DND-41 (cell line): ENCODE data around the gene WDR62.

ENCODE experiments used
- ATAC-seq: fragments of 200-7000 bp; cut with Tn5 transposase; 3 replicates; pipeline ENCODE4 v1.9.1; 2021; ENCODE audit warnings: low read depth; ENCODE audit not compliant: insufficient read depth
- DNase-seq: peaks from one replicate; pipeline ENCODE4 v3.0.0-alpha.2; 2020
- H2AFZ ChIP-seq: 2 replicates; pipeline ENCODE4 v1.6.0; 2012; ENCODE audit warnings: low read depth, low read length
- H3K27ac ChIP-seq: 2 replicates; pipeline ENCODE4 v1.5.1; 2012; ENCODE audit warnings: low read length, inconsistent platforms
- H3K27me3 ChIP-seq: fragments of 200-600 bp; sonication (generic); 2 replicates; pipeline ENCODE4 v1.6.0; 2012; ENCODE audit warnings: low read length, mild to moderate bottlenecking, inconsistent platforms; ENCODE audit not compliant: insufficient read depth, poor library complexity
- H3K36me3 ChIP-seq: 2 replicates; pipeline ENCODE4 v1.5.1; 2012; ENCODE audit warnings: low read length, inconsistent platforms; ENCODE audit not compliant: insufficient read depth
- H3K4me1 ChIP-seq: 2 replicates; pipeline ENCODE4 v1.5.1; 2012; ENCODE audit warnings: mild to moderate bottlenecking, low read length; ENCODE audit not compliant: insufficient read depth
- H3K4me2 ChIP-seq: 2 replicates; pipeline ENCODE4 v1.6.0; 2012; ENCODE audit warnings: mild to moderate bottlenecking, moderate library complexity, low read length, inconsistent platforms; ENCODE audit not compliant: insufficient read depth
- H3K4me3 ChIP-seq, 2 experiments: fragments of 200-600 bp in 1 of 2; shearing (Covaris generic) in 1 of 2; 2 replicates each; pipeline ENCODE4 v1.5.1; 2012 to 2016; ENCODE audit warnings: inconsistent platforms in 2 of 2, low read length in 2 of 2, mild to moderate bottlenecking in 2 of 2, low read depth in 1 of 2, moderate library complexity in 1 of 2
- H3K79me2 ChIP-seq: 2 replicates; pipeline ENCODE4 v1.6.0; 2012; ENCODE audit warnings: low read length, inconsistent platforms; ENCODE audit not compliant: insufficient read depth
- H3K9ac ChIP-seq: 2 replicates; pipeline ENCODE4 v1.6.0; 2012; ENCODE audit warnings: low read depth, mild to moderate bottlenecking, inconsistent platforms, low read length, moderate library complexity
- H3K9me3 ChIP-seq: 2 replicates; pipeline ENCODE4 v1.5.1; 2012; ENCODE audit warnings: low read length, moderate library complexity, mild to moderate bottlenecking, inconsistent platforms; ENCODE audit not compliant: insufficient read depth, severe bottlenecking
- H4K20me1 ChIP-seq: 2 replicates; pipeline ENCODE4 v1.6.0; 2012; ENCODE audit warnings: low read length; ENCODE audit not compliant: insufficient read depth
- CTCF ChIP-seq: IDR thresholded peaks from 2 replicates; pipeline ENCODE4 v1.5.1; 2012; ENCODE audit warnings: borderline replicate concordance, low read length, moderate library complexity, mild to moderate bottlenecking; ENCODE audit not compliant: poor library complexity, severe bottlenecking; ENCODE audit errors: extremely low read depth
- EZH2 ChIP-seq: IDR thresholded peaks from 3 replicates; pipeline ENCODE4 v1.6.1; 2012; ENCODE audit warnings: borderline replicate concordance, low read depth, mild to moderate bottlenecking, moderate library complexity, low read length, inconsistent platforms; ENCODE audit not compliant: severe bottlenecking

Gene WDR62

DNA sequence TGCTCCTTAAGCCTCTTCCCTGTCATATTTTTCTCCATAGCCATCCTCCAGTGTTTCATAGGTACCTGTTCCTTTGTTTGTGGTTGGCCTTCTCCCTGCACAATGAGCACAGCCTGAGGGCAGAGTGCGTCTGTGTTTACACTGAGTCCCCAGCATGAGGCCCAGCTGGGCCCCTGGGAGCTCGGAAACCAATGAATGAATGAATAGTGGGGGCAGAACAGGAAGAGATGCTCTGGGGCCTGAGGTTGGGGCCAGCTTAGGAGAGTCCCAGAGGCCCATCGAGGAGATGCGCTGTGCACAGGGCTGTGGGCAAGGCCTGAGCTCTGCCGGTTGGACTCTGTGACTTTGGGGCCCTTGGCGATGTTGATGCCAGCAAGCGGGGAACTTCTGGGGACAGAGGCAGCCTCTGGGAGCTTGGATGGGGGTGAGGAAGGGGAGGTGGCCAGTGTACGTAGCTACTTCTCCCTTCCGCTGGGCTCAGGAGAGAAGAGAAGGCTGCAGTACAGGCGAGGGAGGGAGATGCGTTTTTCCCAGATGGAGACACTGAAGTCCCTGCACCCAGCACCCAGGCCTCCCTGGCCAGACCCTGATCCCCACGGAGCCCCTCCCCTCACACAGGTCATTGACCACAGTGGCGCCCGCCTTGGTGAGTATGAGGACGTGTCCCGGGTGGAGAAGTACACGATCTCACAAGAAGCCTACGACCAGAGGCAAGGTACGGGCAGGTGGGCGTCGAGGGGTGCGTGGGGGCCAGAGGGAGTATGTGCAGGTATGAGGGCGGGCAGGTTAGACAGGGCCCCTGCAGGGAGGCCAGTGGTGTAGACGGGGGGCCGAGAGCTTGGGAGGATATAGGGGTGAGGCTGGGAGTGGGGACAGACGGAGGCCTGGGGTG is 65.6 kb downstream of the WDR62 start:
- DNase-seq (no peak), ATAC-seq (no peak)
- H3K9ac ChIP-seq: no peak overlapping the region; the same call in 1 of the 2 replicates
- H3K4me3 ChIP-seq: no peak overlapping the region
- H3K27ac ChIP-seq: no peak overlapping the region
- peaks cover 18% of the 10 kb centered on the region for H3K4me1 ChIP-seq
- peaks cover 30% of the 10 kb centered on the region for H3K79me2 ChIP-seq
- peaks cover 15% of the 10 kb centered on the region for H4K20me1 ChIP-seq
- H3K27me3 ChIP-seq: no peaks in the 10 kb centered on the region
- TF ChIP-seq CTCF: no peak
- no peak for TF ChIP-seq EZH2
- H3K9me3 ChIP-seq: no peaks in the 10 kb centered on the region
- no peak overlapping the region for H3K4me2 ChIP-seq
- H3K36me3 ChIP-seq: peaks cover 84% of the 10 kb centered on the region
- H2AFZ ChIP-seq: no peak overlapping the region

- Histone ChIP-seq H4K20me1 (peaks cover 14% of the 10 kb centered on the region), H3K27ac (no peak overlapping the region), H3K4me3 (no peak overlapping the region), H3K36me3 (peaks cover 88% of the 10 kb centered on the region), H3K27me3 (no peaks in the 10 kb centered on the region), H3K9ac (no peak overlapping the region), H2AFZ (no peak overlapping the region), H3K79me2 (peaks cover 26% of the 10 kb centered on the region), H3K9me3 (no peaks in the 10 kb centered on the region), H3K4me1 (peaks cover 16% of the 10 kb centered on the region), H3K4me2 (no peak overlapping the region)
- no peak for DNase-seq
- no peak for TF ChIP-seq CTCF
- no peak for TF ChIP-seq EZH2
- ATAC-seq: no peak
Measured at GRCh38 chr19:36120984-36121358, 66.3 kb downstream of the WDR62 start.

DNA sequence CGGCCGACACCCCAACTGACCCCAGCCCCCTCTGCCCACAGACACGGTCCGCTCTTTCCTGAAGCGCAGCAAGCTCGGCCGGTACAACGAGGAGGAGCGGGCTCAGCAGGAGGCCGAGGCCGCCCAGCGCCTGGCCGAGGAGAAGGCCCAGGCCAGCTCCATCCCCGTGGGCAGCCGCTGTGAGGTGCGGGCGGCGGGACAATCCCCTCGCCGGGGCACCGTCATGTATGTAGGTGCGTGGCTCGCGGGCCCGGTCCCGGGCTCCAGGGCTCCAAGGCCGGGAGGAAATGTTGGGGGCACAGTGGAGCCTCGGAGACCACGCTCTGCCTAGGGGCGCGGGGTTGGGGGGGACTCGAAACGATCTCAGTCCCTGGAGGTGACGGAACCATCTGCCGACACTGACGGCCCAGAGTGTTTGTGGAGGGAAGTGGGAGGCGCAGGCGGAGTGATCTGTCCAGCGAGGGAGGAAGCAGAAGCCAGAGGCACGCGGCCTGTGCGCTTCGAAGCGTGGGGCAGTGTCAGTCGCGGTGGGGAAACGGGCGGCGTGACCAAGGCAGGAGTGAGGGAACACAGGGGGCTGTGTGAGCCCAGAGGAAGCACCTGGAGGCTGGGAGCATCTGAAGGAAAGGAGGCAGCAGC is 66.9 kb downstream of the WDR62 start:
- Histone ChIP-seq H2AFZ (no peak overlapping the region), H3K36me3 (peaks cover 83% of the 10 kb centered on the region), H4K20me1 (peaks cover 10% of the 10 kb centered on the region), H3K27me3 (no peaks in the 10 kb centered on the region), H3K9ac (no peak overlapping the region), H3K9me3 (no peaks in the 10 kb centered on the region), H3K79me2 (peaks cover 20% of the 10 kb centered on the region), H3K4me2 (no peak overlapping the region), H3K27ac (no peak overlapping the region), H3K4me3 (no peak overlapping the region), H3K4me1 (peaks cover 10% of the 10 kb centered on the region)
- ATAC-seq: no peak
- TF ChIP-seq EZH2 (no peak), CTCF (no peak)
- no peak for DNase-seq
